ENCODE measurements around the gene AVPR2.

AVPR2 gene

GRCh38 chrX:153933748-153934147 is 29.3 kb downstream of the AVPR2 start:
- H3K9ac ChIP-seq (ENCODE audit: low read depth, low read length) = peak overlapping the region; percentile 73
- H3K36me3 ChIP-seq (ENCODE audit: insufficient read depth, low read length) = peaks cover 40% of the 10 kb centered on the region
- no peak for DNase-seq
- no peak for ATAC-seq (ENCODE audit: insufficient read depth, low read depth)
- H4K20me1 ChIP-seq (ENCODE audit: insufficient read depth, low read length) = no peaks in the 10 kb centered on the region
- no peak overlapping the region for H2AFZ ChIP-seq (ENCODE audit: low read depth, low read length)
- peak overlapping the region; percentile 77 for H3K27ac ChIP-seq (ENCODE audit: low read length)
- H3K9me3 ChIP-seq (ENCODE audit: insufficient read depth, low read length, severe bottlenecking) = no peaks in the 10 kb centered on the region
- peaks cover 45% of the 10 kb centered on the region for H3K79me2 ChIP-seq (ENCODE audit: insufficient read depth, low read length)
- TF ChIP-seq EZH2 (IDR thresholded peaks at IDR 0.05; ENCODE audit: borderline replicate concordance, low read depth, low read length, severe bottlenecking) (no peak), CTCF (IDR thresholded peaks at IDR 0.05; ENCODE audit: borderline replicate concordance, extremely low read depth, low read length, poor library complexity, severe bottlenecking) (no peak)
- H3K4me3 ChIP-seq (ENCODE audit: low read depth in 1 of 2, low read length in 2 of 2) = peak overlapping the region in 1 of 2 experiments; percentile 68; a peak in 3 of 4 replicates
- H3K4me2 ChIP-seq (ENCODE audit: insufficient read depth, low read length) = peak overlapping the region; percentile 63
- H3K27me3 ChIP-seq (ENCODE audit: insufficient read depth, low read length, poor library complexity) = no peaks in the 10 kb centered on the region
- peaks cover 63% of the 10 kb centered on the region for H3K4me1 ChIP-seq (ENCODE audit: insufficient read depth, low read length)

GRCh38 chrX:153934148-153934761 is 29.8 kb downstream of the AVPR2 start:
- Histone ChIP-seq H3K27me3 (ENCODE audit: insufficient read depth, low read length, poor library complexity) (no peaks in the 10 kb centered on the region), H3K9ac (ENCODE audit: low read depth, low read length) (peak overlapping the region; percentile 73), H3K36me3 (ENCODE audit: insufficient read depth, low read length) (peaks cover 40% of the 10 kb centered on the region), H3K79me2 (ENCODE audit: insufficient read depth, low read length) (peaks cover 42% of the 10 kb centered on the region), H3K4me3 (ENCODE audit: low read depth in 1 of 2, low read length in 2 of 2) (peak overlapping the region; percentile 37 to 68; a peak in 3 of 4 replicates), H4K20me1 (ENCODE audit: insufficient read depth, low read length) (no peaks in the 10 kb centered on the region), H3K4me1 (ENCODE audit: insufficient read depth, low read length) (peaks cover 58% of the 10 kb centered on the region), H3K9me3 (ENCODE audit: insufficient read depth, low read length, severe bottlenecking) (no peaks in the 10 kb centered on the region), H3K4me2 (ENCODE audit: insufficient read depth, low read length) (peak overlapping the region; percentile 63), H2AFZ (ENCODE audit: low read depth, low read length) (peak overlapping the region; percentile 49), H3K27ac (ENCODE audit: low read length) (peak overlapping the region; percentile 77)
- ATAC-seq (ENCODE audit: insufficient read depth, low read depth) (peak; percentile 17), DNase-seq (no peak)
- no peak for TF ChIP-seq CTCF (IDR thresholded peaks at IDR 0.05; ENCODE audit: borderline replicate concordance, extremely low read depth, low read length, poor library complexity, severe bottlenecking)
- TF ChIP-seq EZH2 (IDR thresholded peaks at IDR 0.05; ENCODE audit: borderline replicate concordance, low read depth, low read length, severe bottlenecking) = no peak

GRCh38 chrX:153934762-153935325 is 30.4 kb downstream of the AVPR2 start, which contains the start of gene NAA10:
NAA10 (minus strand) TSS chrX:153935037; CDS start chrX:153934904, 133 bp downstream.
- Histone ChIP-seq H3K27me3 (ENCODE audit: insufficient read depth, low read length, poor library complexity) (no peaks in the 10 kb centered on the region), H3K9ac (ENCODE audit: low read depth, low read length) (peak within 1 kb of the TSS; percentile 73), H3K36me3 (ENCODE audit: insufficient read depth, low read length) (peaks cover 34% of the 10 kb centered on the region), H3K4me3 (ENCODE audit: low read depth in 1 of 2, low read length in 2 of 2) (peak within 1 kb of the TSS; percentile 37 to 68; a peak in 3 of 4 replicates), H4K20me1 (ENCODE audit: insufficient read depth, low read length) (no peaks in the 10 kb centered on the region), H3K9me3 (ENCODE audit: insufficient read depth, low read length, severe bottlenecking) (no peaks in the 10 kb centered on the region), H3K27ac (ENCODE audit: low read length) (peak within 1 kb of the TSS; percentile 77), H3K4me1 (ENCODE audit: insufficient read depth, low read length) (peaks cover 52% of the 10 kb centered on the region), H3K79me2 (ENCODE audit: insufficient read depth, low read length) (peaks cover 37% of the 10 kb centered on the region), H3K4me2 (ENCODE audit: insufficient read depth, low read length) (peak within 1 kb of the TSS; percentile 63), H2AFZ (ENCODE audit: low read depth, low read length) (peak within 1 kb of the TSS; percentile 49)
- DNase-seq (peak; percentile 76), ATAC-seq (ENCODE audit: insufficient read depth, low read depth) (peak; percentile 73)
- TF ChIP-seq EZH2 (IDR thresholded peaks at IDR 0.05; ENCODE audit: borderline replicate concordance, low read depth, low read length, severe bottlenecking) = no peak
- TF ChIP-seq CTCF (IDR thresholded peaks at IDR 0.05; ENCODE audit: borderline replicate concordance, extremely low read depth, low read length, poor library complexity, severe bottlenecking) = no peak

Measured in DND-41 (cell line).